Mesenteric fat pad (tissue), 1 donor: ENCODE measurements around the gene MIER2. TPM values are rescaled to one million over a fixed set of nuclear protein-coding genes. Genes with fewer than 3 reads are reported as not detected.
"Not testable (repeated sequence)": the region's sequence is repeated elsewhere in the genome, so short reads cannot be mapped to it uniquely, and the experiment has no call there.

Experiments used
- DNase-seq: peaks from one replicate; pipeline ENCODE4 v3.0.0-alpha.2; 2020; ENCODE audit warnings: low spot score
- total RNA-seq: library from RNA; stranded (reverse); fragmentation: NEBNext Ultra II Directional; extraction: Animal tissue kit (Norgen Biotek cat#: 25700); gene quantifications from one replicate; pipeline ENCODE4 v1.2.1, GENCODE V29; 2021
- donor health status: DM: yes; HTN: yes; CAD: no.

The MIER2 gene
- total RNA-seq, 1 donor from 2014 or later: 53.5 TPM

DNA sequence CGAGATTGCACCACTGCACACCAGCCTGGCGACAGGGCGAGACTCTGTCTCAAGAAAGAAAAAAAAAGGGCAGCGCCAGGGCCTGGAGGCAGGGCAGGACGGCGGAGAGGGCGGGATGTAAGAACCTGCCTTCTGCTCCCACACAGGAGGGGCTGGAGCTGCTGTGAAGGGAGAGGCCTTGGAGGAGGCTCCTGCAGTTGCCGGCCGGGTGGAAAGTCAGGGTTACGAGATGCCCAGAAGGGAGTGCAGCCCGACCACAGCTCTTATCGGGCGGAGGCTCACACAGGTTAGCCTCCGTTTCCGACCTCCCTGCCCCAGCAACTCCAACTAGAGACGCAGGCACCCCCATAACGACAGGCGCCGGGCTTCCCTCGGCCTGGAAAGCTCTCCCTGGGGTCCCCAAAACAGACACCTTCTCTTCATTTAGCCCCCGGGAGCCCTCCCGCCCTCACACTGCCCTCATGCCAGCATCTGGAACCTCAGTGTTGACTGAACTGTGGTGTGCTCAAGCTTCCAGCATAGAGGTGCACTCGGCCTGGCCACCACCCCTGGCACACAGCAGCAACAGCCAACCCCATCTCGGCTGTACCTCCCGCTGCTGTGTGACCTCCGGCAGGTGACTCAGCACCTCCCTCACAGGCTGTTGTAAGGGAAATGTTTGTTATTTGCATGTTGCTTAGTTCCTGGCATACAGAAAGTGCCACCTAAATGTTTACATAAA, 54.8 kb downstream of the MIER2 start:
- peak; percentile 86 for DNase-seq

DNA sequence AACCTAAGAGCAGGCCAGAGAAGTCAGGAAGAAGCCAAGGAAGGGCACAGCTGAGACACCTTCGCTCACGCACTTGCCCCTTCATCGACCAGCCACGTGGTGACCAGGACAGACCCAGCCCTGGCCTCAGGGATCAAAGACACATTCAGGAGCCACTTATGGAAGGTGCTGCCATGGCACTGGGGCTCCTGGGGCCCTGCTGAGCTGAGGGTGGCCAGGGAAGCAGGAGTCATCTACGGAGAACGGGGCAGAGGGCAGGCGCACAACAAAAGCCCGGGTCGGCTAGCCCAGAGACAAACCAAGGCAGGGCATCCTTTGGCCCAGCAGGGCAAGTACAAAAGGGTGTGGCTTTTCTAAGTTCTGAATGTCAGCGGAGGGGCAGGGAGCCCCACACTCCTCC, 55.7 kb downstream of the MIER2 start:
- DNase-seq: peak; percentile 87

DNA sequence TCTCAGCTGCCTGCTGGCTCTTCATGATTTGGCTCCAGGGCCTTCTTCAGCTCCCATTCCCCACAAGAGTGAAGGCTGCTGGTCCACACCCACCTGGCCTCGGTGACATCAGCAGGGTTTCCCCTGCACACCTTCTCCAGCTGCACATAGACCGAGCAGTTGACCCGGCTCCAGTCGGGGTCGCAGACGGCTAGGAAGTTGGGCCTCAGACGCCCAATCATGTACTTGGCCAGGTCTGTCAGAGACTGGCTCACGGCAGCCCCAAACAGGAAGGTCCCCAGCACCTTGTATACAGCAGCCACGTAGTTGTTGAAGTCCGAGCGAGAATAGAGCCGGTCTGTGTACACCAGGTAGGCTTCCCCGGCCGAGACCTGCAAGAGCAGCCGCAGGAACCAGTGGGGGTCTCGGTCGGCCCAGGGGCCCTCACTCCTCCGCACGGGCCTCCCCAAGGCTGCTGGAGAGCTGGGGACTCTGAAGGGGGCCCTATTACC, 57.2 kb downstream of the MIER2 start:
- DNase-seq: peak; percentile 88

DNA sequence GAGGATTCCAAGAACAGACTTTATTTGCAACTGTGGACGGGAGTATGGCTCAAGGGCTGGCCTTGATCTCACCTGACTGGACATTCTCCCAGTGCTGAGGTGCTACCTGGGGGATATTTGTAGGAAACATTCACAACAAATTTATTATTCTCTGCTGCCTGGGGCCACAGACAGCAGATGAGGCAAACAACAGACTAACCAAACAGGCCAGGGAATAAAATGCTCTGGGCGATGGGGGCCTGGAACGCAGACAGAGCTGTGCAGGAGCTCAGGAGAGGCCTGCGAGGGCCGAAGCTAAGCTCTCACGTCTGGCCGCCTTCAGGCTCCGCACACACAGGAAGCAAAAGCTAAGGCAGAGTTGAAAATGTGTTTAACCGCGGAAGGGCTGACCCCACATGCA, 61.2 kb downstream of the MIER2 start:
- DNase-seq: peak; percentile 49

DNA sequence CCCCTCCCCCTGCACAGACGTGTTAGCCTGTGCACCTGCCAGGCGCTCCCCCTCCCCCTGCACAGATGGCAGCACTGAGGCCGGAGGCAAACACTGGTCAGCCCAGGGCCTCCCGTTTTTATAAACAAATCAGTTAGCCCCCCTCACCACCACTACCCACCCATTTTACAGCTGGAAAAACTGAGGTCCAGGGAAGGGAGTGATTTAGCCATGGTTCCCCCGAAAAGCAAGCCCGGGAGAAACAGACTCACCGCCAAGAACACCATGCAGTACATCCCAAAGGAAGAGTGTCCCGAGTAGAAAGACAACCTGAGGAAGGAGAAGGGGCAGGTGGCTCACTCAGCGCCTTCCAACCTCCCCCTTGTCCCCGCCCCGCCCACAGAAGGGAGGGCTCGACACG, 62.1 kb downstream of the MIER2 start:
- DNase-seq: no peak

DNA sequence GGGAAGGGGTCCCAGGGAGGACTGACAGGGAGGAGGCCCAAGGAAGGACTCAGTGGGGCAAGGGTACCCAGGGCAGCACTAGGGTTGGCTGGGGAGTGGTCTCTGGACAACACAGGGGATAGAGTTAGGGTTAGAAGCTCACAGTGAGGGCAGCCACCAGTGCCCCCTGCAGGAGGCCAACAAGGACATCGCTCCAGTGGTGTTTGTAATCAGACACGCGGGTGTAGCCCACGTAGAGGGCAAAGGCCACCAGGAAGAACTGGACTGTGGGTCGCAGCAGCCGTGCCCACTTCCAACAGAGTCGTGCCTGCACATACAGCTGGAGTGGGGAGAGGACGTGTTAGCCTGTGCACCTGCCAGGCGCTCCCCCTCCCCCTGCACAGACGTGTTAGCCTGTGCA, 62.6 kb downstream of the MIER2 start:
- DNase-seq: no peak

DNA sequence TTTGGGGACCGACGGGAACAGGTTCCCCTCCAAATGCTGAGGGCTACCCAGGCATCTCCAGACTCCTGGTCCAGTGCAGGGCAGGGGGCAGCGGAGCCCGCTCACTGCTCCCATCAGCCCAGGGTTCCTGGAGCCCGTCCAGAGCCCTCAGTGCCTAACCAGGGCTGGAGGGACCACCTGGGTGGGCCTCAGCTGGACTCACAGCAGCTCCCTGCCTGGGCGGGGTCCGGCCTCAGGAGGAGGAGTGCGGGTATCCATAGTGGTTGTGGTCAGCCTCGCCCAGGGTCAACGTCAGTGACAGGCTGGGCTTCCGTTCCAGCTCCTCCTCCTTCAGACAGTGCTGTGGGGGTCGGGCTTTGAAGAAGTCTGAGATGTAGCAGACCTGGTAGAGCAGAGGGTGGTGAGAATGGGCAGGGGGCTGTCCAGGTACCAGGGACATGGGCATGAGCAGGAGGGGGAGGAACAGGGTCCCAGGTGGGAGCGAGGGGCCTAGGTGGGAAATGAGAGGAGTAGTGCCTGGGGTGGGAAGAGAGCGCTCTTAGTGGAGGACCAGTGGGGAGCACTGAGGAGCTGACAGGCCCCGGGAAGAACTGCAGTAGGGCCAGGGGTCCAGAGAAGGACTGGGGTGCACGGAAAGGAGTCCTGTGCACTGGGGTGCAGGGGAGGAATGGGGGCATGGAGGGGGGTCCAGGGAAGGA, 63.3 kb downstream of the MIER2 start:
- DNase-seq: no peak

DNA sequence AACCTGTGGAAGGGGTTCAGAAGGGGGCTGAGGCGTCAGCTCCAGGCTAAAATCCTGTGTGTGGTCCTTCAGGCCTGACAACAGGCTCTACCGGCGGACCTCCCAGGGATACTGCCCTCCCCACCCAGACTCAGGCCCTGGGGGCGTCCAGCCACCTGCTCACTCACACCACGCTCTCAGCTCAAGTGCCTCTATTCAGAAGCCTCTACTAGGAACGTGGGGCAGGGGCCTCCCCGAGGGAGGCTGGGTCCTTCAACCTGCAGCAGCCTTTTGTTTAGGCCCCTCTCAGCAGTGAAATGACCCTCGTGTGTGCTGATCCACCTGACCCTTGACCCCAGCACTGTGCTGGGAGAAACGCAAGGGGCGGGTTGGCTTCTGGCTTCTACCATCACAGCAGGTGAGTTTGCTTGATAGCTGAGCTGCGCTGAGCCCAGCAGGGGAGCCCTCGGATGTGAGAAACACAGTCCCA, 64.0 kb downstream of the MIER2 start:
- DNase-seq: no peak

DNA sequence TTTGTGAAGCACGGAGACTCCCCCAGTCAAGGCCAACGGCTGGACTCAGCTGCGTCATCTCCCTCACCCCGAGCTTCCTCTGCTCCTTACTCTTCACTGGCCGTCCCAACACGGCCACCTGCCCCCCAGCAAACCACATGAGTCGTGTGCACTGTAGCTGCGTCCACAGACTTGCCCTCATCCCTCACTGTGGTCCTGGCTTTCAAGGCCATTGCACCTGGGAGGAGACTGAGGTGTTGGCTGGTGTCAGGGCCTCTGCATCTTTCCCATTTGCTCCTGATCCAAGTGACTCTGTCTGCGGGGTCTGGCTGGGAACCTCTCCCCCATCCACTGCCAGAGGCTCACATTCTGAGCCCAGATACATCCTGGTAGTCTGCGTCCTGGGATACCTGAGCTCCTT, 64.9 kb downstream of the MIER2 start:
- no peak for DNase-seq

DNA sequence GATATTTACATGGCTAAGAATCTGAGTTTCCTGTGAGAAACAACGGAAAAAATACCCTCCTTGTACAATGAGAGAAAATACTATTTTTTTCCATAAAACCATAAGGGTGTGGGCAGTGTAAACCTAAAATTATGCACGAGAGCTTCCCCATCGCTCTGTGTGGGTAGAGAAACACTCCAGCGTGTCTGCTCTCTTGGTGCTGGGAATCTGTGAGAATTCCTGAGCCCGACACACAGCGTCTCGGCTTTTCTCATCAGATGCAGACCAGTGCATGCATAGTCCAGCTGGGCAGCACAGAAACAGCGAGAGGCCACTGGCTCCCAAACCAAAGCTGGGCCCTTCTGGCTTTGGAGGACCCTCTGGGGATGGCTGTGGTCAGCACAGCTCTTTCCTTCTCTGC, 65.4 kb downstream of the MIER2 start:
- no peak for DNase-seq

DNA sequence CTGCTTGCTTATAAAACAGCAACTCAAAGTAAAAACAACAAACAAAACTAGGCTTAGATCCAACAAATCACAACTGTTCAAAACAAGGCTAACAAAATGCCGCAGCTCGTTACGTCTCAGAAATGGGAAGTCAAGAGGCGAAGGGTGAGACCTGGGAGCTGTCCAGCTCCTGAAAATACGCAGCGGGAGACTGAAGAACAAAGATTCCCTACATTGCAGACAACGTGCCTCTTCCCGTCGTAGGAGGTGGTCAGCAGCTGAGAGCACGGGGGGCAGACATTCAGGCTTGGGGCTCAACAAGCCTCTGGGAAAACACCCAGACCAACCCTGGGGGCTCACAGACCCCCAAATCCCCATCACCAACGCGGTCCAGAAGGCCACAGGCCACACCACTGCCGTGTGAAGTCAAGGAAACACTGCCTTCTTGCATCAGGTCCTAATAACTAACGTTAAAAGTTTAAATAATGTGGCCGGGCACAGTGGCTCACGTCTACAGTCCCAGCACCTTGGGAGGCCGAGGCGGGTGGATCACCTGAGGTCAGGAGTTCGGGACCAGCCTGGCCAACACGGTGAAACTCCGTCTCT, 66.9 kb downstream of the MIER2 start:
- DNase-seq: no peak

DNA sequence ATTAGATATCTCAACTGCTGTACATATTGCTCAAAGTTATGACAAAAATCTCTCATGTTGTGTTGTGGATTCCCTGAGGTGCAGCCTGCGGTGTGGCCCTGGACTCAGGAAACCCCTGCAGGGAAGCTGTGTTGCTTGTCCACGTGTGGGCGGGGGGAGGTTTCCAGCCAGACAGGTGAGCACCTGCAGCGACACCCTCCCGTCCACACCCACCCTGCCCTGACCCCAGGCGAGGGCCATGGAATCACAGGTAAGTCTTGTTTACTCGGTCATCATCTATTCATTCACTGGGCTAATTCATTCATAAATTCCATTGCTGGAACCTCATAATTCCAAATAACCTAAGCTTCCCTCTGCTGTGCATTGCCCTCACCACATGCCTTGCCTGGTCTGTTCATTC, 67.5 kb downstream of the MIER2 start:
- DNase-seq: no peak

DNA sequence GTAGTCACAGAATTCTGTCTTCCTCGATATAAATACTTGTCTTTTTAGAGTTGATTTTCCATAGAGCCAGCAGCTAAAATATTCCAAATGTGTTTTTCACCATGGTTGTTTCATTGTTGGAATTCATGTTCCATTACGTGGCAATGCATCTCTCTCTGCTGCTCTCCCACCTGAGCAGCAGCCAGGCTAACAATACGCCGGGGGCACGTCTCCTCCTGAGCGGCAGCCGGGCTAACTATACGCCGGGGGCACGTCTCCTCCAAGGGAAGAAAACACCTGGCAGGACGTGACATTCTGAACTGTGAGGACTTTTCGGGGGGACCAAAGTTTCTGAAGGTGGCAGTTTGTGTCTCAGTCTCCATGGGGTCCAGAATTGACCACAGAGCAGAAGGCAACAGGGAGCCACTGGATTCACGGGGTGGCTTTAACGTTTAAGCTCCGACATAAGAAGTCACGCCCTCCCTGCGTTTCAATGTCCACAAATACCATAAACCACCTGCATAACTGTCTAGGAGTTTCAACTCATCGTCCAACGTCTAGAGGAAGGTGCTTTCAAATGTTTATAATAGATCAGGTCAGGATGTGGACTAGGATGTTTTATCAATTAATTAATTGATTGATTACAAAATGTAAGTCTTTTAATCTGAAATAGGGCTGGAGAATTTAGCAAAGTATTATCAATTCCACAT, 68.5 kb downstream of the MIER2 start:
- no peak for DNase-seq

DNA sequence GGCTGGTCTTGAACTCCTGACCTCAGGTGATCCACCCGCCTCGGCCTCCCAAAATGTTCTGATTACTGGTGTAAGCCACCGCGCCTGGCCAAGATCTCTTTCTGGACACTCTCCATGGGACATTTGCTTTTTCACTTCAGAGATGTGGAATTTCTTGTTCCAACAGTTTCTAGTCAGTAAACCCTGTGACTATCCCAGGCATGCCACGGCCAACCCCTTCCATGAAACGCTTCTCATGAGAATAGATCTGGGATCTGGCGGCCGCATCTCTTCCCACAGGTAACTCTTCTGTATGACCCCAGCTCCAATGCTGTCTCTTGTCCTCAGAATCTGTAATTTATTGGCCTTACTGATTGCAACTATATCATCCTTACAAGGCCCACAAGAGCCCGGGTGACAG, 69.6 kb downstream of the MIER2 start:
- DNase-seq: no peak

DNA sequence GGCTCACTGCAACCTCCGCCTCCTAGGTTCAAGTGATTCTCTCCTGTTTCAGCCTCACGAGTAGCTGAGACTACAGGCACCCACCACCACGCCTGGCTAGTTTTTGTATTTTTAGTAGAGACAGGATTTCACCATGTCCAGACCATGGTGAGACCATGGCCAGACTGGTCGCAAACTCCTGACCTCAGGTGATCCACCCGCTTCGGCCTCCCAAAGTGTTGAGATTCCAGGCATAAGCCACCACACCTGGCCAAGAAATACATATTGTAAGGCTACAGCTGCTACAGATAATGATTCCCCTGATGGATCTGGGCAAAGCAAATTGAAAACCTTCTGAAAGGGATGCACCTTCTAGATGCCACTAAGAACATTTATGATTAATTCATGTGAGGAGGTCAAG, 71.2 kb downstream of the MIER2 start:
- DNase-seq: no peak

DNA sequence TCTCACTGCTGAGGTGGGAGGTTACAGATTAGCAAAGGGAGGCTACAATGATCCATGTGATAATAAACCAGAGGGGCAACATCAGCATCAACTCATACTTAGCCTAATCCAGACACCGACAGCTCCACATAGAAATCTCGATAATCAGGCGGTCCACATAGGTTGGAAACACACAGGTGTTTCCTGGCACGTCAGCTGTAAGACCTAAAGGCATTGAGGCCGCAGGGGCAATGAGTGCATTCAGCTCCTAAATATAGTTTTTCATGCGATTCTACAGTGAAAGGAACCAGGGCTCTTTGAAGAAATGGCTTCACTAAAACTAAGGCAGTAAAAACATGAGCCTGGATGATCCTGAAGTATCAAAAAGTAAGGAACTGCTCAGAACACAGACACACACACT, 72.7 kb downstream of the MIER2 start:
- no peak for DNase-seq

DNA sequence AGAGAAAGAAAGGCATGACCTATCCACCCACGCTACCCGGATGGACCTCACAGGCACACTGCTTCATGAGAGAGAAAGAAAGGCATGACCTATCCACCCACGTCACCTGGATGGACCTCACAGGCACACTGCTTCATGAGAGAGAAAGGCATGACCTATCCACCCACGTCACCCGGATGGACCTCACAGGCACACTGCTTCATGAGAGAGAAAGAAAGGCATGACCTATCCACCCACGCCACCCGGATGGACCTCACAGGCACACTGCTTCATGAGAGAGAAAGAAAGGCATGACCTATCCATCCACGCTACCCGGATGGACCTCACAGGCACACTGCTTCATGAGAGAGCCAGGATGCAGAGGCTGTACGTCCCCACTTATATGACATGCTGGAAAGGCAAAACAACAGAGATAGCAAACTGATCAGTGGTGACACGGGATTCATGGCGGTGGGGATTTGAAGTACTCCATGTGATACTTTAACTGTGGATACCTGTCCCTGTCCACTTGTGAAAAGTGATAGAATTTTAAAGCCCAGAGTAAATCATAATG, 73.8 kb downstream of the MIER2 start:
- DNase-seq: not testable (repeated sequence)

DNA sequence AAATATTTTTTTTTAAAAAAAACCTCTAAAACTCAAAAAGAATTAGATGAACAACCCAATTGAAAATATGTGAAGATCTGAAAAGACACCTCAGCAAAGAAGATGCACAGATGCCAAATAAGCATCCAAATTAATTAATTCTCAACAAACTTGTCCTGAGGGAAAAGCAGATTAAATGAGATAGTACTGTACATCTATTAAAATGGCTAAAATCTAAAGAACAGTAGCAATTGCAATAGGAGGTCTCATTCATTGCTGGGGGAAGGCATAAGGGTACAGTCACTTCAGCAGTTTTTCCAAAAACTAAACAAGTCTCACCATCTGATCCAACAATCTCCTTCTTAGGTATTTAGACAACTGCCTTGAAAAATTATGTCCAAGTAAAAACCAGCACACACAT, 75.4 kb downstream of the MIER2 start:
- no peak for DNase-seq

DNA sequence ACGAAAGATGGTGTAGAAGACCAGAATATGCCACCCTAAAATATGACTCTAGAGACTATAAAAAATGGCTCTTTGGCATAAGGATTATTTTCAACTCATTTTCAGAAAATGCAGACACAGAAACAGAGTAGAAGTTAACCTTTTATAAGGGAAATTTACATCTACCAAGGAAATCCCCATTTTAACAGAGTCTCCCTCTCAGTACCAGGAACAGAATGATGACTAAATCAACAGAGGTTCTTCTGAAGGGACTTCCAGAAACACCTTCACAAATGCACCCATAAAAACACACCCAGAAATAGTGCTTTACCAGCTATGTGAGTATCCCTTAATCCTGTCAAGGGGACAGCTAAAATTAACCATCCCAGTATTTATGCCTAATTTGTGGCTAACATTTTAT, 82.5 kb downstream of the MIER2 start:
- no peak for DNase-seq

DNA sequence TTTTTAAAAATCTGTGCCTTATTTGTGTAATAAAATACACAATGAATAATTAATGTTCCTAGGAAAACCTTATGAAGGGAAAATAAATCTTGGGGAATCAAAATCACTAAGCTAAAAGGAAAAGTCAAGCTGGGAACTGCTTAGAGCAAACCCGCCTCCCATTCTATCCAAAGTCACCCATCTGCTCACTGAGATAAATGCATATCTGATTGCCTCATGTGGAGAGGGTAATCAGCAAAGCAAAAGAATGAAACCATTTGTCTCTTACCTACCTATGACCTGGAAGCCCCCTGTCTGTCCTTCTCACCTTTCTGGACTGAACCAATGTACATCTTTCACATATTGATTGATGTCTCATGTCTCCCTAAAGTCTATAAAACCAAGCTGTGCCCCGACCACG, 87.8 kb downstream of the MIER2 start:
- not testable (repeated sequence) for DNase-seq
